ENCODE data around the gene EHHADH. TPM values are rescaled to one million over a fixed set of nuclear protein-coding genes. Genes with fewer than 3 reads are reported as not detected.

EHHADH gene
- total and polyA plus RNA-seq, 9 of the 15 experiments (the other 6 are each of a cell fraction or from before 2014, with no cell fraction given), result 3.6 to 6.4 (median 5.4) TPM

DNA sequence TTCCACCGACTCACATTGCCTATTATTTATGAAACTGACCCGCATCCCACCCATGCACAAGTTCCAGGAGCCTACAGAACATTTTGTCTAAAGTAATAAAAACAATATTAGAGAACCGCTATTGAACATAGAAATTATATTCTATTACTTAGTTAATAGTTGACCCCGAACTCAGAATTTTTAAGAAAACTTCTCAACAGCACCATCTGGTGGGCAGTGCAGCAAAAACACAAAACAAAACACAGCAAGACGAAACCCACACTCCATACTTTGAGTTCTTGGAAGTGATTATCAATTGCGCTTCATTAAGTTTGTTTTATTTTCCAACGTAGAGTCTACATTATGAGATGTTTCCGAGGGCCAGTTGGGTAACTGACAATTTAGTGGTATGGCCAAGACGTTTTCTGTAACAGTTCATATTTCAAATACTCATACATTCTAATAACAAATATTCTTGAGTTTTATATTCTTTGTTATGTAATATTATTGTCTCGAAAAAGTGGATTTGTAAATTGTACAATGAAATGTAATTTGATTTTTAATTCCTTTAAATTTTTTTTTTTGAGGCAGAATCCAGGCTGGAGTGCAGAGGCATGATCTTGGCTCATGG is 77.0 kb downstream of the EHHADH start (continued):
- TF ChIP-seq, protein P1, sequence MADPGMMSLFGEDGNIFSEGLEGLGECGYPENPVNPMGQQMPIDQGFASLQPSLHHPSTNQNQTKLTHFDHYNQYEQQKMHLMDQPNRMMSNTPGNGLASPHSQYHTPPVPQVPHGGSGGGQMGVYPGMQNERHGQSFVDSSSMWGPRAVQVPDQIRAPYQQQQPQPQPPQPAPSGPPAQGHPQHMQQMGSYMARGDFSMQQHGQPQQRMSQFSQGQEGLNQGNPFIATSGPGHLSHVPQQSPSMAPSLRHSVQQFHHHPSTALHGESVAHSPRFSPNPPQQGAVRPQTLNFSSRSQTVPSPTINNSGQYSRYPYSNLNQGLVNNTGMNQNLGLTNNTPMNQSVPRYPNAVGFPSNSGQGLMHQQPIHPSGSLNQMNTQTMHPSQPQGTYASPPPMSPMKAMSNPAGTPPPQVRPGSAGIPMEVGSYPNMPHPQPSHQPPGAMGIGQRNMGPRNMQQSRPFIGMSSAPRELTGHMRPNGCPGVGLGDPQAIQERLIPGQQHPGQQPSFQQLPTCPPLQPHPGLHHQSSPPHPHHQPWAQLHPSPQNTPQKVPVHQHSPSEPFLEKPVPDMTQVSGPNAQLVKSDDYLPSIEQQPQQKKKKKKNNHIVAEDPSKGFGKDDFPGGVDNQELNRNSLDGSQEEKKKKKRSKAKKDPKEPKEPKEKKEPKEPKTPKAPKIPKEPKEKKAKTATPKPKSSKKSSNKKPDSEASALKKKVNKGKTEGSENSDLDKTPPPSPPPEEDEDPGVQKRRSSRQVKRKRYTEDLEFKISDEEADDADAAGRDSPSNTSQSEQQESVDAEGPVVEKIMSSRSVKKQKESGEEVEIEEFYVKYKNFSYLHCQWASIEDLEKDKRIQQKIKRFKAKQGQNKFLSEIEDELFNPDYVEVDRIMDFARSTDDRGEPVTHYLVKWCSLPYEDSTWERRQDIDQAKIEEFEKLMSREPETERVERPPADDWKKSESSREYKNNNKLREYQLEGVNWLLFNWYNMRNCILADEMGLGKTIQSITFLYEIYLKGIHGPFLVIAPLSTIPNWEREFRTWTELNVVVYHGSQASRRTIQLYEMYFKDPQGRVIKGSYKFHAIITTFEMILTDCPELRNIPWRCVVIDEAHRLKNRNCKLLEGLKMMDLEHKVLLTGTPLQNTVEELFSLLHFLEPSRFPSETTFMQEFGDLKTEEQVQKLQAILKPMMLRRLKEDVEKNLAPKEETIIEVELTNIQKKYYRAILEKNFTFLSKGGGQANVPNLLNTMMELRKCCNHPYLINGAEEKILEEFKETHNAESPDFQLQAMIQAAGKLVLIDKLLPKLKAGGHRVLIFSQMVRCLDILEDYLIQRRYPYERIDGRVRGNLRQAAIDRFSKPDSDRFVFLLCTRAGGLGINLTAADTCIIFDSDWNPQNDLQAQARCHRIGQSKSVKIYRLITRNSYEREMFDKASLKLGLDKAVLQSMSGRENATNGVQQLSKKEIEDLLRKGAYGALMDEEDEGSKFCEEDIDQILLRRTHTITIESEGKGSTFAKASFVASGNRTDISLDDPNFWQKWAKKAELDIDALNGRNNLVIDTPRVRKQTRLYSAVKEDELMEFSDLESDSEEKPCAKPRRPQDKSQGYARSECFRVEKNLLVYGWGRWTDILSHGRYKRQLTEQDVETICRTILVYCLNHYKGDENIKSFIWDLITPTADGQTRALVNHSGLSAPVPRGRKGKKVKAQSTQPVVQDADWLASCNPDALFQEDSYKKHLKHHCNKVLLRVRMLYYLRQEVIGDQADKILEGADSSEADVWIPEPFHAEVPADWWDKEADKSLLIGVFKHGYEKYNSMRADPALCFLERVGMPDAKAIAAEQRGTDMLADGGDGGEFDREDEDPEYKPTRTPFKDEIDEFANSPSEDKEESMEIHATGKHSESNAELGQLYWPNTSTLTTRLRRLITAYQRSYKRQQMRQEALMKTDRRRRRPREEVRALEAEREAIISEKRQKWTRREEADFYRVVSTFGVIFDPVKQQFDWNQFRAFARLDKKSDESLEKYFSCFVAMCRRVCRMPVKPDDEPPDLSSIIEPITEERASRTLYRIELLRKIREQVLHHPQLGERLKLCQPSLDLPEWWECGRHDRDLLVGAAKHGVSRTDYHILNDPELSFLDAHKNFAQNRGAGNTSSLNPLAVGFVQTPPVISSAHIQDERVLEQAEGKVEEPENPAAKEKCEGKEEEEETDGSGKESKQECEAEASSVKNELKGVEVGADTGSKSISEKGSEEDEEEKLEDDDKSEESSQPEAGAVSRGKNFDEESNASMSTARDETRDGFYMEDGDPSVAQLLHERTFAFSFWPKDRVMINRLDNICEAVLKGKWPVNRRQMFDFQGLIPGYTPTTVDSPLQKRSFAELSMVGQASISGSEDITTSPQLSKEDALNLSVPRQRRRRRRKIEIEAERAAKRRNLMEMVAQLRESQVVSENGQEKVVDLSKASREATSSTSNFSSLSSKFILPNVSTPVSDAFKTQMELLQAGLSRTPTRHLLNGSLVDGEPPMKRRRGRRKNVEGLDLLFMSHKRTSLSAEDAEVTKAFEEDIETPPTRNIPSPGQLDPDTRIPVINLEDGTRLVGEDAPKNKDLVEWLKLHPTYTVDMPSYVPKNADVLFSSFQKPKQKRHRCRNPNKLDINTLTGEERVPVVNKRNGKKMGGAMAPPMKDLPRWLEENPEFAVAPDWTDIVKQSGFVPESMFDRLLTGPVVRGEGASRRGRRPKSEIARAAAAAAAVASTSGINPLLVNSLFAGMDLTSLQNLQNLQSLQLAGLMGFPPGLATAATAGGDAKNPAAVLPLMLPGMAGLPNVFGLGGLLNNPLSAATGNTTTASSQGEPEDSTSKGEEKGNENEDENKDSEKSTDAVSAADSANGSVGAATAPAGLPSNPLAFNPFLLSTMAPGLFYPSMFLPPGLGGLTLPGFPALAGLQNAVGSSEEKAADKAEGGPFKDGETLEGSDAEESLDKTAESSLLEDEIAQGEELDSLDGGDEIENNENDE (IDR thresholded peaks at IDR 0.05; ENCODE audit: low read depth, low read length), result no peak
- TF ChIP-seq, protein P2, sequence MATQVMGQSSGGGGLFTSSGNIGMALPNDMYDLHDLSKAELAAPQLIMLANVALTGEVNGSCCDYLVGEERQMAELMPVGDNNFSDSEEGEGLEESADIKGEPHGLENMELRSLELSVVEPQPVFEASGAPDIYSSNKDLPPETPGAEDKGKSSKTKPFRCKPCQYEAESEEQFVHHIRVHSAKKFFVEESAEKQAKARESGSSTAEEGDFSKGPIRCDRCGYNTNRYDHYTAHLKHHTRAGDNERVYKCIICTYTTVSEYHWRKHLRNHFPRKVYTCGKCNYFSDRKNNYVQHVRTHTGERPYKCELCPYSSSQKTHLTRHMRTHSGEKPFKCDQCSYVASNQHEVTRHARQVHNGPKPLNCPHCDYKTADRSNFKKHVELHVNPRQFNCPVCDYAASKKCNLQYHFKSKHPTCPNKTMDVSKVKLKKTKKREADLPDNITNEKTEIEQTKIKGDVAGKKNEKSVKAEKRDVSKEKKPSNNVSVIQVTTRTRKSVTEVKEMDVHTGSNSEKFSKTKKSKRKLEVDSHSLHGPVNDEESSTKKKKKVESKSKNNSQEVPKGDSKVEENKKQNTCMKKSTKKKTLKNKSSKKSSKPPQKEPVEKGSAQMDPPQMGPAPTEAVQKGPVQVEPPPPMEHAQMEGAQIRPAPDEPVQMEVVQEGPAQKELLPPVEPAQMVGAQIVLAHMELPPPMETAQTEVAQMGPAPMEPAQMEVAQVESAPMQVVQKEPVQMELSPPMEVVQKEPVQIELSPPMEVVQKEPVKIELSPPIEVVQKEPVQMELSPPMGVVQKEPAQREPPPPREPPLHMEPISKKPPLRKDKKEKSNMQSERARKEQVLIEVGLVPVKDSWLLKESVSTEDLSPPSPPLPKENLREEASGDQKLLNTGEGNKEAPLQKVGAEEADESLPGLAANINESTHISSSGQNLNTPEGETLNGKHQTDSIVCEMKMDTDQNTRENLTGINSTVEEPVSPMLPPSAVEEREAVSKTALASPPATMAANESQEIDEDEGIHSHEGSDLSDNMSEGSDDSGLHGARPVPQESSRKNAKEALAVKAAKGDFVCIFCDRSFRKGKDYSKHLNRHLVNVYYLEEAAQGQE (IDR thresholded peaks at IDR 0.05; ENCODE audit: borderline replicate concordance), result peak; percentile 67; the same call in 1 of the 2 replicates
- TF ChIP-seq, protein P2 (CRISPR knock-in tag; IDR thresholded peaks at IDR 0.05; ENCODE audit: low read depth), result no peak
- TF ChIP-seq TAL1 (IDR thresholded peaks at IDR 0.05) (no peak), MYC (IDR thresholded peaks at IDR 0.05; ENCODE audit: low read depth, low read length) (no peak), MYC (CRISPR knock-in tag; IDR thresholded peaks at IDR 0.05; ENCODE audit: borderline replicate concordance, low read depth) (no peak), TCF7L2 (IDR thresholded peaks at IDR 0.05; ENCODE audit: low read depth, low read length) (no peak)

Measured in K562 (cell line).